Neural cell (in vitro differentiated cells): ENCODE measurements around the gene ZFPM1. TPM values are rescaled to one million over a fixed set of nuclear protein-coding genes. Genes with fewer than 3 reads are reported as not detected.

ENCODE experiments used
- H2AFZ ChIP-seq: fragments of 200-600, 300-800 bp; sonication (generic), shearing (Covaris generic); 2 replicates; pipeline ENCODE4 v1.6.0; 2014; ENCODE audit warnings: low read depth, mild to moderate bottlenecking, antibody characterized with exemption, low read length, moderate library complexity
- H3F3A ChIP-seq: fragments of 200-600 bp; shearing (Covaris generic); 2 replicates; pipeline ENCODE4 v1.6.1; 2016; ENCODE audit warnings: mild to moderate bottlenecking, moderate library complexity, mixed read lengths, antibody characterized with exemption, low read length; ENCODE audit not compliant: insufficient read depth, poor library complexity, severe bottlenecking
- H3K27ac ChIP-seq: fragments of 200-600, 300-800 bp; sonication (generic), shearing (Covaris generic); 2 replicates; pipeline ENCODE4 v1.5.1; 2014; ENCODE audit warnings: mild to moderate bottlenecking, low read length, moderate library complexity
- H3K27me3 ChIP-seq: fragments of 300-800, 200-600 bp; sonication (generic), shearing (Covaris generic); 2 replicates; pipeline ENCODE4 v1.6.0; 2014; ENCODE audit warnings: mild to moderate bottlenecking, low read depth, low read length, moderate library complexity; ENCODE audit not compliant: insufficient read depth
- H3K36me3 ChIP-seq: fragments of 300-800, 200-600 bp; sonication (generic), shearing (Covaris generic); 2 replicates; pipeline ENCODE4 v1.5.1; 2014; ENCODE audit warnings: mild to moderate bottlenecking, antibody characterized with exemption, low read length, moderate library complexity; ENCODE audit not compliant: insufficient read depth
- H3K4me2 ChIP-seq: fragments of 300-800, 200-600 bp; sonication (generic), shearing (Covaris generic); 2 replicates; pipeline ENCODE4 v1.6.0; 2014; ENCODE audit warnings: mild to moderate bottlenecking, low read length
- H3K4me3 ChIP-seq: fragments of 300-800, 200-600 bp; sonication (generic), shearing (Covaris generic); 2 replicates; pipeline ENCODE4 v1.5.1; 2014; ENCODE audit warnings: mild to moderate bottlenecking, low read length, moderate library complexity
- H3K79me2 ChIP-seq: fragments of 200-600 bp; shearing (Covaris generic); replicated peaks from 2 replicates; pipeline ENCODE4 v1.6.0; 2014; ENCODE audit warnings: mild to moderate bottlenecking, low read length, moderate library complexity; ENCODE audit not compliant: insufficient read depth
- H3K9ac ChIP-seq: fragments of 300-800, 200-600 bp; sonication (generic), shearing (Covaris generic); 2 replicates; pipeline ENCODE4 v1.6.1; 2016; ENCODE audit warnings: mild to moderate bottlenecking, low read length, mixed read lengths
- H3K9me2 ChIP-seq: fragments of 200-600 bp; shearing (Covaris generic); 2 replicates; pipeline ENCODE4 v1.6.1; 2016; ENCODE audit warnings: mild to moderate bottlenecking, low read length, mixed read lengths; ENCODE audit not compliant: insufficient read depth
- H3K9me3 ChIP-seq: fragments of 200-600, 300-800 bp; sonication (generic), shearing (Covaris generic); 2 replicates; pipeline ENCODE4 v1.6.1; 2016; ENCODE audit warnings: mild to moderate bottlenecking, mixed run types, low read length, moderate library complexity, mixed read lengths
- H4K20me1 ChIP-seq: fragments of 200-600 bp; shearing (Covaris generic); 2 replicates; pipeline ENCODE4 v1.6.1; 2016; ENCODE audit warnings: mild to moderate bottlenecking, mixed run types; ENCODE audit not compliant: insufficient read depth
- CTCF ChIP-seq: fragments of 450-650 bp; IDR thresholded peaks from 2 replicates; pipeline ENCODE4 v1.5.1; 2014; ENCODE audit warnings: antibody characterized with exemption, mild to moderate bottlenecking, moderate library complexity; ENCODE audit not compliant: poor library complexity, severe bottlenecking
- EP300 ChIP-seq: fragments of 450-650 bp; conservative IDR thresholded peaks from 2 replicates; pipeline ENCODE4 v1.6.1; 2014; ENCODE audit warnings: antibody characterized with exemption, mild to moderate bottlenecking, moderate library complexity; ENCODE audit not compliant: poor library complexity, severe bottlenecking
- EZH2 ChIP-seq: fragments of 200-600, 300-800 bp; shearing (Covaris generic), sonication (generic); IDR thresholded peaks from 2 replicates; pipeline ENCODE4 v1.6.1; 2014; ENCODE audit warnings: antibody characterized with exemption, low read length, borderline replicate concordance, mild to moderate bottlenecking; ENCODE audit not compliant: insufficient read depth, poor library complexity, severe bottlenecking
- MXI1 ChIP-seq: fragments of 450-650 bp; conservative IDR thresholded peaks from 2 replicates; pipeline ENCODE4 v1.6.1; 2014; ENCODE audit warnings: antibody characterized with exemption, mild to moderate bottlenecking; ENCODE audit not compliant: poor library complexity, severe bottlenecking
- POLR2AphosphoS5 ChIP-seq: IDR thresholded peaks from 2 replicates; pipeline ENCODE4 v1.6.1; 2012
- RAD21 ChIP-seq: fragments of 450-650 bp; conservative IDR thresholded peaks from 2 replicates; pipeline ENCODE4 v1.6.1; 2014; ENCODE audit warnings: antibody characterized with exemption, mild to moderate bottlenecking, moderate library complexity
- REST ChIP-seq: IDR thresholded peaks from 2 replicates; pipeline ENCODE4 v1.6.1; 2012; ENCODE audit warnings: borderline replicate concordance
- SMC3 ChIP-seq: fragments of 450-650 bp; conservative IDR thresholded peaks from 2 replicates; pipeline ENCODE4 v1.6.1; 2014; ENCODE audit warnings: antibody characterized with exemption, mild to moderate bottlenecking, moderate library complexity; ENCODE audit not compliant: poor library complexity
- TAF1 ChIP-seq: IDR thresholded peaks from 2 replicates; pipeline ENCODE4 v1.6.1; 2012; ENCODE audit warnings: low read depth
- polyA plus RNA-seq: library from polyadenylated mRNA; depleted of rRNA; stranded (reverse); fragments of >200 nt; gene quantifications from 2 replicates; pipeline ENCODE4 v1.2.3, GENCODE V29; 2014

ZFPM1 gene
- polyA plus RNA-seq, 1 donor from 2014 or later, result 0.41 TPM

- Histone ChIP-seq H3K36me3 (no peaks in the 10 kb centered on the region), H3K79me2 (no peaks in the 10 kb centered on the region), H3K9ac (no peak overlapping the region), H3K9me3 (no peaks in the 10 kb centered on the region), H3F3A (no peaks in the 10 kb centered on the region), H2AFZ (no peak overlapping the region), H3K4me3 (no peak overlapping the region), H3K27me3 (no peaks in the 10 kb centered on the region), H3K4me2 (no peak overlapping the region), H3K27ac (no peak overlapping the region), H4K20me1 (no peaks in the 10 kb centered on the region), H3K9me2 (no peaks in the 10 kb centered on the region)
- TF ChIP-seq MXI1 (no peak), REST (no peak), RAD21 (no peak), TAF1 (no peak), CTCF (no peak), EZH2 (no peak), EP300 (no peak), SMC3 (no peak), POLR2AphosphoS5 (no peak)
Measured at GRCh38 chr16:88413231-88413630, 39.8 kb upstream of the ZFPM1 start.

- no peak for TF ChIP-seq RAD21
- no peak for TF ChIP-seq EP300
- TF ChIP-seq CTCF, result no peak
- TF ChIP-seq SMC3, result no peak
- no peak for TF ChIP-seq POLR2AphosphoS5
- no peak for TF ChIP-seq TAF1
- no peak for TF ChIP-seq MXI1
- no peak for TF ChIP-seq REST
- no peak for TF ChIP-seq EZH2
- Histone ChIP-seq H3K27me3 (no peaks in the 10 kb centered on the region), H4K20me1 (no peaks in the 10 kb centered on the region), H3K4me3 (no peak overlapping the region), H3K4me2 (no peak overlapping the region), H3K9ac (no peak overlapping the region), H3K9me3 (no peaks in the 10 kb centered on the region), H3K36me3 (no peaks in the 10 kb centered on the region), H3K27ac (no peak overlapping the region), H3K9me2 (no peaks in the 10 kb centered on the region), H3K79me2 (no peaks in the 10 kb centered on the region), H3F3A (no peaks in the 10 kb centered on the region), H2AFZ (no peak overlapping the region)
Measured at GRCh38 chr16:88413631-88414030, 39.4 kb upstream of the ZFPM1 start.
